Stimulated activated CD4-positive, alpha-beta T cell treated with anti-CD3 and anti-CD28 coated beads, Interleukin-2, amount 100 ng/mL, for 4 hours (primary cell): ENCODE results near the gene AAGAB.
"Not testable (repeated sequence)": the region's sequence is repeated elsewhere in the genome, so short reads cannot be mapped to it uniquely, and the experiment has no call there.

Experiments
- DNase-seq: peaks from one replicate; pipeline ENCODE4 v3.0.0-alpha.2; 2020; ENCODE audit warnings: low read depth

AAGAB gene

DNA sequence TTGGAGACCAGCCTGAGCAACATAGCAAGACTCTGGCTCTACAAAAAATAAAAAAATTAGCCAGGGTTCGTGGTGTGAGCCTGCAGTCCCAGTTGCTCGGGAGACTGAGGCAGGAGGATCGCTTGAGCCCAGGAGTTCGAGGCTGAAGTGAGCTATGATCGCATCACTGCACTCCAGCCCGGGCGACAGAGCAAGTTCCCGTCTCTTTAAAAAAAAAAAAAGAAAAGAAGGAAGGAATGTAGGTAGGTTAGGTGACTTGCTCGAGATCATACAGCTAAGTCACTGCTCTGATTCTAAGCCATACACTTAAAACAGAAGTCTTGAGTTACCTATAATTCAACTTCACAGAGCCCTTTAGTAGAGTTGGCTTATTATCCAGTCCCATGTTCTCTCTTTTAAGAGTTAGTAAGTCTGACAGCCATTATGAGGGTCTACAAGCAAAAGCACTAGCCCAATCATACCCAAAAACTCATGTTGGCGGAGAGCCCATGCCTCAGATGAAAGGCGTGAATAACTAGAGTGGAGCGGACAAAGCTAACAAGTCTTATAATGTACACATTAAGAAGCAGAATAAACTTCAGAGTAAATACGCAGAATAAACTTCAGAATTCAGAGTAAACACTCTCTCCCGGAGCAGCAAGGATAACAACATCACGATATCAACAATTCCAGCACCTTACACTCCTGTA, 768 bp downstream of the AAGAB start:
- DNase-seq: no peak

DNA sequence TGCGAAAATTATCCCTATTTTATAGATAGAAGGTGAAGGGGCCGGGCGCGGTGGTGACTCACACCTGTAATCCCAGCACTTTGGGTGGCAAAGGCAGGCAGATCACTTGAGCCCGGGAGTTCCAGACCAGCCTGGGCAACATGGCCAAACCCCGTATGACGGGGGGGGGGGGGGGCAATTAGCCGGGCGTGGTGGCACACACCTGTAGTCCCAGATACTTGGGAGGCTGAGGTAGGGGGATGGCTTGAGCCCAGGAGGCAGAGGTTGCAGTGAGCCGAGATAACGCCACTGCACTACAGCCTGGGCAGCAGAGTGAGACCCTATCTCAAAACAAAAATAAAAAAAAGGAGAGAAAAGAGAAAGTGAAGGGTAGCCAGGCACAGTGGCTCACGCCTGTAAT, 1.4 kb downstream of the AAGAB start:
- no peak for DNase-seq

DNA sequence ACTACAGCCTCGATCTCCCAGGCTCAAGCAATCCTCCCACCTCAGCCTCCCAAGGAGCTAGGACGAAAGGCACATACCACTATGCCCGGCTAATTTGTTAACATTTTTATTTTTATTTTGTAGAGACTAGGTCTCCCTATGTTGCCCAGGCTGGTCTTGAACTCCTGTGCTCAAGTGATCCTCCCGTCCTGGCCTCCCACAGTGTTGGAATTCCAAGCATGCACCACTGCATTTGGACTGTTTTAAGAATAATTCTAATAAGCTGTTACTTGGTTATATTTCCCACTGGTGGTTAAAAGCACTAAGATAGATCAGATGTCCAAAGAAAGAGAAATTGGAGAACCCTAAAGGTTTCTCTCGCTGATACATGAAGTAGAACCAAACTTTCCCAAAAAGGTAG, 3.1 kb downstream of the AAGAB start:
- DNase-seq: no peak

DNA sequence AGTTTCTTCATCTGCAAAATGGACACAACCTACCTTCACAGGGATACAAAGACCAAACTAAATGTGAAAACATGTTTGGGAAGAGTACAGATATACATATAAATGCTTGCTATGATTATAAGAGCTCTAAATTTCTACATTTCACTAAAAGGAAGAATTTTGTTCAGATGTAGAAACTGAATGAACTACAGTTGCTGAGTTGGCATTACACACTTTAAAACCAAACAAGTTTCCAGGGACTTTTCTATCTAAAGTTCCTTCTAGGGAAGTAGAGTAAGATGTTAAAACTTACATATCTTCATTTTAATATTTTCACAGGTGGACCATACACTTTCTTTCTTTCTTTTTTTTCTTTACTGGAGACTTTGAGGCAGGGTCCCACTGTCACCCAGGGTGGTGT, 4.6 kb downstream of the AAGAB start:
- no peak for DNase-seq

DNA sequence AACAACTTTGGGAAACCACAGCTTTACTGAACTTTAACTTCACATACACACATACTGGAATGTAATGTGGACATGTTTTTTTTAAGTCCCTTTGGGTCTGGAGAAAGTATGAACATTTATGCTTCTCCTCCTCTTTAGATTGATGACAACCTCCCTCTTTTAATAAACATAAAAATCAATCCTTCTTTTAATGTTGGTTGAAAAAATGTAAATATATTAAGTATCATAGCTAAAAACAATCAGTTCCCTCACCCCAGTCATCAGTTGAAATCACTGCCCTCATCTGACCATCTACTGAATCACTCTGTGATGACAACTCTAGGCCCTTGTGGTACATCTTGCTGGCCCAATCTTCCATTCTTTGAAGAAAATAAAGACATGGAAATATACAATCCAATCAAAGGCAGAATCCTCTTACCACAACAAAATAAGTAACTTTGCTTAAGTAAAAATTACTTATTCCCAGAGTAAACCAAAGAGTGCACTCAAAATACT, 6.4 kb downstream of the AAGAB start:
- no peak for DNase-seq

DNA sequence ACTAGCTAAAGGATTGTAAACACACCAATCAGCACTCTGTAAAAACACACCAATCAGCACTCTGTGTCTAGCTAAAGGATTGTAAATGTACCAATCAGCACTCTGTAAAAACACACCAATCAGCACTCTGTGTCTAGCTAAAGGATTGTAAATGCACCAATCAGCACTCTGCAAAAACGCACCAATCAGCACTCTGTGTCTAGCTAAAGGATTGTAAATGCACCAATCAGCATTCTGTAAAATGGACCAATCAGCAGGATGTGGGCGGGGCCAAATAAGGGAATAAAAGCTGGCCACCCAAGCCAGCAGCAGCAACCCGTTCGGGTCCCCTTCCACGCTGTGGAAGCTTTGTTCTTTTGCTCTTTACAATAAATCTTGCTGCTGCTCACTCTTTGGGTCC, 7.9 kb downstream of the AAGAB start:
- not testable (repeated sequence) for DNase-seq

DNA sequence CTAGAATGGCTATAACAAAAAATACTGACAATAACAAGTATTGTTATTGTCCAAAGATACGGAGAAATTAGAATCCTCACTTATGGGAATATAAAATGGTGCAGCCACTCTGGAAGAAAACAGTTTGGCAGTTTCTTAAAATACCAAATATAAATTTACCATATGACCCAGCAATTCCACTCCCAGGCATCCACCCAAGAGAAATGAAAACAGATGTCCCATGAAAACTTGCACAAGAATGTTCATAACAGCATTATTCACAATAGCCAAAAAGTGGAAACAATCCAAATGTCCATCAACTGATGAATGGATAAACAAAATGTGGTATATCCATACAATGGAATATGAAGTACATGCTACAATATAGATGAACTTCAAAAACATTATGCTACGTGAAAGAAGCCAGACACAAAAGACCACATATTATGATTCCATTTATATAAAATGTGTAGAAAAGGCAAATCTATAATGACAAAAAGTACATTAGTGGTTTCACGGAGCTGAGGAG, 9.4 kb downstream of the AAGAB start:
- DNase-seq: no peak

DNA sequence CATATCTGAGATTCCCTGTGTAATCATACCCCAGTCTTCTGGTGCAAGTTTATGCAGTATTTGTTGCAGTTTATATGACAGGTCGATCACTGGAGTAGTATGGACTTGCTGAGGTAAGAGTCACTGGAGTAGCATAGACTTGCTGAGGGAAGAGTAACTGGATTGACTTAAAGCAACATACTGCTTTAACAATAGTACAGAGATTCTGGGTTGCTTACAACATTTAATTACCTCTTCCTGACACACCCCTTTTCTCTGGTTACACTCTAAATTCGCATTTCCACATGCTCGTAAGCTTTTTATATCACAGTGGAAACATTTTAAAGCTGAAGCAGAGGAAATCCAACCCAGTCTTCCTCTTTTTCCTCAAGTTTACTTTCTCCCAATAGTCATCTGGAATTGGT, 11.8 kb downstream of the AAGAB start:
- DNase-seq: no peak

DNA sequence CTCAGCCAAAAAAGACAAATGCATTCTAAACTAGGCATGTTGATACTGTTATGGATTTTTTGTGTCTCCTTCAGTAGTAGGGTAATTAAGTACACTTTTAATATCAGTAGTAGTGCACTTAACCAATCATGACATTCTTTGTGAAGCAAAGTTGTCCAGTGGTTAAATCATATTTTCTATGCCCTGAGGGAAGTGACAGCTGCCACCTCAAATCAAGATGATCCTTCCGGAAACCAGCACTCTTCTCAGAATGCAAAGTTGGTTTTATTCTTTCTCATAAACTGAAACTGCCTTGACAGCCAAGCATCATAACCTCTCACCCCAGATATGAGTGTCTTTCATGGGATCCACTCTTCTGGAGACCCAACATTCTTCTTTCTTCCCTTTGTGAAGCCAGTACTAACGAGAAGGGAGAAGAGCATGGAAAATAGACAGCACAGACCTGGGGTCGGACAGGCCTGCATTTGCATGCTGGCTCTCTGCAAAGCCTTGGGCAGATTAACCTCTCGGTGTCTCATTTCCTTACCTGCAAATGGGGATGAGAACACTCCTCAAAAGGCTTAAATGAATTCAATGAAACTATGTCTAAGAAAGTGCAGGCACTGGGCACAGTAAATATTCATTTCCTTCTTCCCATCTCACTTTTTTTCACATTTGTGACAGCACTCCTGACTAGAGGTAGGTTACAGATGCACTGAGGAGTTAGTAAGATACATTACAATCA, 13.2 kb downstream of the AAGAB start:
- no peak for DNase-seq

DNA sequence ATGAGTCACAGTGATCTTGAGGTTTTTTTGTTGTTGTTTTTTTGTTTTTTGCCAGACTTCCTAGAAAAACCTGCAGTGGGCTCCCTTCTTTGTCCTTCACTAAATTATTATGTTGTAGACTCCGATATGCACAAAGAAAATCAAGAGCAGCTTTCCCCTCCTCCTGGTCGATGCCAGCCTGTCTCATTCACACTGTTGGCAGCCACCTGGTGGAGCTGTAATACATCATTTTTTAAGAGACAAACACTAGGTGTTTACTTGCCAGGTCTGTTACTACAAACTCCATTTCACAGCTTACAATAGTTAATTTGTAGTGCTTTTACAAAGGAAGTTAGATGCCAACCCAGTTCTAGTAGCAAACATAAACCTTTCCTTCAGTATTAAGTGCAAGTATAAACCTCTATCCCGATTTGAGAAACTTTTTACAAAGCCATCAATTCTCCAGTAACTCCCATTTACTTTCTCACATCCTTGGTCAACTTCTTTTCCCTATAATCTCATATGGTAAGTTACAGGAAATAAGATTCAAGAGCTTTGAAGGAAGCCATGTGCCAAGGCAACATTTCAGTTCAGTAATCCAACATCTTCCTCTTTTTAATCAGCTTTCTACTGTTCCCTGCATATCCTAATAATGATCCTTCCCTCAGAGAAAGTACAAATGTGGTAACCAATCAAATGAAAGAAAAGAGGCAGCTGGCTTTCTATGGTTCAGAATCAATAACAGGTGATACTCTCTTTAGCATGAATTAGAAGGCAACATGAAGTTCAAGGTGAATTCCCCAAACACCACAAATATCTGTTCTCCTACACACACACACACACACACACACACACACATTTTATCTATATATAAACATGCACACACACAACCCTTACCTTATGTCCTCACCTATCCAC, 14.0 kb downstream of the AAGAB start:
- no peak for DNase-seq

DNA sequence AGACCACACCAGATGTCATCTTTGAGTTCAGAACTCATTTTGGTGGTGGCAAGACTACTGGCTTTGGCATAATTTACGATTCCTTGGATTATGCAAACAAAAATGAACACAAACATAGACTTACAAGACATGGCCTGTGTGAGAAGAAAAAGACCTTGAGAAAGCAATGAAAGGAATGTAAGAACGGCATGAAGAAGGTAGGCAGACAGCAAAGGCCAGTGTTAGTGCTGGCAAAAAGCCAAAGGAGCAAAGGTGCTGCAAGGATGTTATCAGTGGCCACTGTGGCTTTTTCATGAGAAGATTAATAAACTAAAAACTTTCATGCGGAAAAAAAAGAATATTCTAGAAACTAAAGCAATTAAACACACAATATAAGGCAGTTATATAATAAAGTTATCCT, 21.9 kb downstream of the AAGAB start:
- no peak for DNase-seq

DNA sequence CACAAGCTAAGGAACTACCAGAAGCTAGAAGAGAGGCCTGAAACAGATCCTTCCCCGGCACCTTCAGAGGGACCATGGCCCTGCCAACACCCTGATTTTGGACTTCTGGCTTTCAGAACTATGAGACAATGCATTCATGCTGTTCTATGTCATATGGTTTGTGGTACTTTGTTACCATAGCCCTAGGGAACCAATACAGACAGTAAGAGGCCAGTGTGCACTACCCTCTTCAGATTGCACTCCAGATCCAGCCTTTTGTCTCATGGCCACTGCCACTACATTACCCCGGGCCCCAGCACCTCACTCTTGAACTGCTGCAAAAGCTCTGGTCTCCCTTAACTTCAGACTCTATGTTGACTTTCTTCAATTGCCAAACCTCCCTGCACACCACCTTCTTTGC, 24.0 kb downstream of the AAGAB start:
- DNase-seq: no peak

DNA sequence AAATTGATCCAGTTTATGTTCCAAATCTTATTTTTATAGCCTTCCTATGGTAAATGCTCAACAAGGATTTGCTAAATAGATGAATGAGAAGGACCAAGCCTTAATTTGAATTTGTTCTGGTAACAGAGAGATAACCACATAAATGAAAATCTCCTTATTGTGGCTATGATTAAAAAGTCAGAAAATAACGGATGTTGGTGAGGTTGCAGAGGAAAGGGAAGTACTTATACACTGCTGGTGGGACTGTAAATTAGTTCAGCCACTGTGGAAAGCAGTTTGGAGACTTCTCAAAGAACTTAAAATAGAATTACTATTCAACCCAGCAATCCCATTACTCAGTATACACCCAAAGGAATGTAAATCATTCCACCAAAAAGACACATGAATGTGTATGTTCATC, 26.2 kb downstream of the AAGAB start:
- DNase-seq: no peak

DNA sequence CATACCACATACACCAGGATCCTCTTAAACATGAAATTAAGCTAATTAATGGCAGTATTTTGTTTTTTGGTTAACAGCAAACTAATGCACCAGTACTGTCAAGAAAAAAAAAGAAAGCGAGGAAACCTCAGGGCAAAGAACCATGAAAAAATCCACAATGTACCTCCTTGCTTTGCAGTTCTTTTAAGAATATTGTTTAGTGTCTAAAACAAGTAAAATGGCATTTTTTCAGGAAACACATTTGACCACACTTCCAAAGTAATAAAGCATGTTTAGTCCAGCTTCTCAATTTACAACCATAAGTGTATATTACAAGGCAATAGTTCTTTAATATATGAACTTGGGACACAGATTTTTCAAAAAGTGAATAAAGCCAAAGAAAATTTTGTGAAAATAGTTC, 26.6 kb downstream of the AAGAB start:
- DNase-seq: no peak

DNA sequence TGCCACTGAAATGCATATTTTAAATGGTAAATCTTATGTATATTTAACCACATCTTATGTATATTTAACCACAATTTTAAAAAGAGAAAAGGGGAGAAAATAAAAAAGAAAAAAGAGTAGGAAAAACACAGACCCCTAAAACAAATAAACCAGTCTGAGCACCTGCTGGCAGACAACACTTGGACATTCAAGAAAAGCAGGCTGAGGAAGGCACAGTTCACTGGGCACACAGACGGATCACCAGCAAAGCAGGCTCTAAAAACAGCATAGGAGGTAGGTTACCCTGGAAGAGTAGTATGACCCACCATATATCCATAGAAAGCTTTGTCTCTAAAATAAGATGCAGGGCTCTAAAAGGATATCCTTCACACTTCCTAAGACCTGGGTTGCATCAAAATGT, 27.0 kb downstream of the AAGAB start:
- no peak for DNase-seq

DNA sequence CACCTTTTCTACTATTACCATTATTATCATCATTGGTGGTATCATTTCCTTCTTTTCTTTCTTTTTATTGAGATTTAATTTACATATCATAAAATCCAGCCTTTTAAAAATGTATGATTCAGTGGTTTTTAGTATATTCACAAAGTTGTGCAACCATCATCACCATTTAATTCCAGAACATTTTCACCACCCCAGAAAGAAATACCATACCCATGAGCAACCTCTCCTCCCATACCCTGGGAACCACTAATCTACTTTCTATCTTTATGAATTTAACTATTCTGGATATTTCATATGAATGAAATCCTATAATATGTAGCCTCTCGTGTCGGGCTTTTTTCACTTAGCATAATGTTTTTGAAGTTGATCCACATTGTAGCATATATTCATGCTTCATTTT, 29.1 kb downstream of the AAGAB start:
- no peak for DNase-seq

DNA sequence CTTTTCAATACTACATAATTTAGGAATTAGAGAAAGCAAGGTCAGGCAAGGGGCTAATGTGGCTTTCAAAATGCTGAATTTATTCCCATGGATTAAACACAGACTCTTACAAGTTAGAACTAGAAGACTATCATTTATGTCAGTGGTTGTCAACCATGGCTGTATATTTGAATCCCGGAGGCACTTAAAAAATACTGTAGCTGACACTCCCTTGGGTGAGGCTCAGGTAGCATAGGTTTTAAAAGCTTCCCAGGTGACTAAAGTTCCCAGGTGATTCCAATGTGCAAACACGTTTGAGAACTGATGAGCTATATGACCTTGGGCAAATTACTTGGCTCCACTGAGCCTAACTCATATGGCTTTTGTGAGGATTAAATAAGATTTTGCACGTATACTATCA, 29.6 kb downstream of the AAGAB start:
- DNase-seq: no peak

DNA sequence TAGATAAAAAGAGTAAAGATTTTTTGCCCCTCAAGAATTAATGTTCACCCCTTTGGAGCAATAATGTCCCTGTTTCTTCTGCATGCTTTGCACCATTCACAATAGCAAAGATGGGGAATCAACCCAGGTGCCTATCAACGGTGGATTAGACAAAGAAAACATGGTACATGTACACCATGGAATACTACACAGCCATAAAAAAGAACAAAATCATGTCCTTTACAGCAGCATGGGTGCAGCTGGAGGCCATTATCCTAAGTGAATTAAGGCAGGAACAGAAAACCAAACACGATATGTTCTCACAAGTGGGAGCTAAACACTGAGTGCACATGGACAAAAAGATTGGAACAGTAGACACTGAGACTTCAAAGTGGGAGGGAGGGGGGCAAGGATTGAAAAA, 35.2 kb downstream of the AAGAB start:
- no peak for DNase-seq

DNA sequence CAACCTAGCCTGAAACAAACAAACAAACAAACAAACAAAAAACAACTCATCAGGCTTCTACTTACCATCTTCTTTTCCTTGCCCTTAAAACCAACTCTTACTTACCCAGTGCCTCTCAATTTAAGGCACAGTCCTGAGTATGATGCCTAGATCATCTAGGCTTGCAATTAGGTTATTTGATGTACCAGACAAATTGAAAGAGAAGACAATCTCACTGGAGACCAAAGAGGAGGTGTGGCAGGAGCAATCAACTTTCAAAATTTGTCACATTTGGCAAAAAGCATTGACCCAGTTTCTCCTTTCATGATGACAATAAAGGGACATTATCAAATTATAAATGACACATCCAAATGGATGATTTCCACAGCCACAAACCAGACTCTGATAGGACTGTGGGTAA, 36.0 kb downstream of the AAGAB start:
- no peak for DNase-seq

DNA sequence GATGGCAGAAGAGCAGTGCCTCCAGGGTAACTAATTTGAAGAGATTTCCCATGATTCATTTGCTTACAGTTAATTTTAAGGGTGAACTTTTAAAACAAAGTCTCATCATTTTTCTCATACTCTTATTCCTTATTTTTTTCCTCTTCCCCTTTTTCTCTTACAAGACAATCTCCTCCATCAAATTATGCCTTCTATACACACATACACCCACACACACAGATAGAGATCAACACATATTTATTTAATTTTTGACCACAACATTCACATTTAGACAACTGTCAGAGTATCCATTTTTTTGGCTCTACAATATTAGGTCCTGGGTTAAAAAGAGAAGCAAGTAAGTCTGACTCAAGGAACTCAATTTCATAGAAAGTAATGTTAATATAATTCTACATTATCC, 37.6 kb downstream of the AAGAB start:
- DNase-seq: no peak

DNA sequence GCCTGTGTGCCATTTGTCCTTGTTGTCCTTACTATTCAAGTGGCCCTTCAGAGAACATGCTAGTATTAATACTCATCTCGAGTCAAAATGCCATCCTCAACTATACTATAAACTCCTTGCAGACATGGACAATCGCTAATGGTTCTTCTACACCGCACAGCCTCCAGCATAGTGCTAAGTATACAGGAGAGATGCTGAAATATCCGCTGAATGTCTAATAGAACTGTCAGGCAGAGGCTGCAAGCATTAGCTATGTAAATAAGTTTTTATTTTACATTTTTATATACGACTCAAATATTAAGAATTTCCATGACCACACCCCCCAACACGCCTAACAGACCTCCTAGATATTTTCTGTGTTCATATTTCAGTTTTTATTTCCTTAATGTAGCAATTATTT, 39.4 kb downstream of the AAGAB start:
- no peak for DNase-seq

DNA sequence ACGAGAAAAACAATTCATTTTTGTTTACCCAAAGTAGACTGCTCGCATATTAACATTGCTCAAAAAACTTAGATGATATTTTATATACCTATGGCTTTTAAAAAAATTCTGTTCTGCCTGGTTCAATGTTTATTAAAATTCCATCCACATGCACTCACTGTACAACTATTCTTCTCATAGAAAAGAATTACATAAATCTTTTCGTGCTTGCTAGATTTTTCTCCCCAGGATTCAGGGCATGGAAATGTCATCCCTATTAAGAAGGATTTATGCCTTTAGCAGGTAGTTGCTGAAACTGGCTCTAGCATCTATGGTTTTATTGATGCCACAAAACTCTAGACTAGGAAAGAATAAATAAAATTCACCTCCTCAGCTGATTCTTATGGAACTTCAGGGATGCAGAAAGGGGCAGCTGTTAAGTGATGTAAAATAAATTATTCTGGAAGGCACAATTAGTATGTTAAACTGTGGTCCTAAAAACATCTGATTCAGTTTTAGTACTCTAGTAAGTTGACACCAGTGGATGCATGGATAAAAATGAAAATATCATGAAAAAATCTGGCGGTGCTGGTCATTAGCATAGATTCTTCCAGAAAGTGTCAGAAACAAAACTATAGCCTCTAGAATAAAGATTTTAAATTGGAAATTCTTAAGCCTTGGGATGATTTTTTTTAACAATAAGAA, 41.6 kb downstream of the AAGAB start:
- DNase-seq: no peak
